WERI-Rb-1 (cell line): ENCODE measurements around the gene EPN3.

ENCODE experiments used
- DNase-seq: peaks from one replicate; pipeline ENCODE4 v3.0.0-alpha.2; 2020
- H3K27ac ChIP-seq: fragments of 250-450 bp; sonication (Bioruptor Pico); 2 replicates; pipeline ENCODE4 v1.5.1; 2020; ENCODE audit warnings: mild to moderate bottlenecking, moderate library complexity
- H3K27me3 ChIP-seq: fragments of 250-450 bp; sonication (Bioruptor Pico); 2 replicates; pipeline ENCODE4 v1.5.1; 2021; ENCODE audit warnings: mild to moderate bottlenecking, low read depth, moderate library complexity; ENCODE audit not compliant: insufficient read depth, severe bottlenecking
- H3K36me3 ChIP-seq: fragments of 250-450 bp; sonication (Bioruptor Pico); 2 replicates; pipeline ENCODE4 v1.5.1; 2020; ENCODE audit warnings: mild to moderate bottlenecking, moderate library complexity
- H3K4me3 ChIP-seq: 2 replicates; pipeline ENCODE4 v1.5.1; 2011; ENCODE audit warnings: low read depth, mild to moderate bottlenecking, control low read depth, low read length
- H3K9me3 ChIP-seq: fragments of 250-450 bp; sonication (Bioruptor Pico); 2 replicates; pipeline ENCODE4 v1.5.1; 2021; ENCODE audit warnings: mild to moderate bottlenecking, moderate library complexity; ENCODE audit not compliant: severe bottlenecking
- CTCF ChIP-seq: IDR thresholded peaks from 2 replicates; pipeline ENCODE4 v1.5.1; 2011; ENCODE audit warnings: low read depth, mild to moderate bottlenecking, control low read depth, inconsistent platforms, low read length

The EPN3 gene

GRCh38 chr17:50549256-50549941 is 16.9 kb downstream of the EPN3 start:
- Histone ChIP-seq H3K4me3 (no peak overlapping the region), H3K9me3 (no peaks in the 10 kb centered on the region), H3K27me3 (no peaks in the 10 kb centered on the region), H3K27ac (no peak overlapping the region), H3K36me3 (peaks cover 6% of the 10 kb centered on the region)
- no peak for TF ChIP-seq CTCF
- DNase-seq, result no peak

- Histone ChIP-seq H3K27ac (no peak overlapping the region; the same call in 1 of the 2 replicates), H3K4me3 (no peak overlapping the region), H3K36me3 (peaks cover 7% of the 10 kb centered on the region), H3K27me3 (no peaks in the 10 kb centered on the region), H3K9me3 (no peaks in the 10 kb centered on the region)
- DNase-seq, result no peak
- TF ChIP-seq CTCF, result no peak
These were observed 17.4 kb downstream of the EPN3 start for GRCh38 chr17:50549969-50550368.

GRCh38 chr17:50550661-50551432 is 18.3 kb downstream of the EPN3 start:
- H3K9me3 ChIP-seq, result no peaks in the 10 kb centered on the region
- TF ChIP-seq CTCF, result peak; percentile 99
- no peaks in the 10 kb centered on the region for H3K27me3 ChIP-seq
- peak; percentile 95 for DNase-seq
- peaks cover 13% of the 10 kb centered on the region for H3K36me3 ChIP-seq
- peak overlapping the region; percentile 70 for H3K27ac ChIP-seq
- no peak overlapping the region for H3K4me3 ChIP-seq

GRCh38 chr17:50551433-50551815 is 18.9 kb downstream of the EPN3 start:
- TF ChIP-seq CTCF, result no peak
- no peak overlapping the region for H3K4me3 ChIP-seq
- no peaks in the 10 kb centered on the region for H3K9me3 ChIP-seq
- H3K27me3 ChIP-seq, result no peaks in the 10 kb centered on the region
- no peak for DNase-seq
- peak overlapping the region; percentile 70 for H3K27ac ChIP-seq
- peaks cover 15% of the 10 kb centered on the region for H3K36me3 ChIP-seq

- no peaks in the 10 kb centered on the region for H3K9me3 ChIP-seq
These were observed 19.3 kb downstream of the EPN3 start for GRCh38 chr17:50551884-50552283.

More at GRCh38 chr17:50551884-50552283, 19.3 kb downstream of the EPN3 start:
- no peak for DNase-seq
- no peaks in the 10 kb centered on the region for H3K27me3 ChIP-seq
- H3K27ac ChIP-seq, result peak overlapping the region; percentile 70
- no peak overlapping the region for H3K4me3 ChIP-seq
- H3K36me3 ChIP-seq, result peaks cover 15% of the 10 kb centered on the region
- no peak for TF ChIP-seq CTCF
